Measurements from ENCODE around the gene GPR78.

GPR78 gene

DNA sequence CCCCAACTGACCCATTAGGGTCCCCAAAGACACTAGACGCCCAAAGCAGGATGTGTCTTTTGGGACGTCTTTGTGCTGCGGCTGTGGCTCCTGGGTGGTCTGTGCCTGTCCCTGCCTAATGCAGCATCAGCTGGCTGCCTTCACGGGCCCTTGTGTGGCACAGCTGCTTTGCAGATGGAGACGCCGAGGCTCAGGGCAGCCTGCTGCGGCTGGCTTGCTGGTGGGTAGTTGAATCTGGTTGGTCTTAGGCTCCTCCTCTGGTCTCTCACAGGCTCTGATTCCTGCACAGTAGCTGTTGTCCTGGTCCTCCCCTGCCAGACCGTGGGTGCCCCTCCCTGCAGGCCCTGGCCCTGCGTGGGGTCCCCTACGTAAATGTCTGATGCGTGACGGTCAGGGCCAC is 20.5 kb downstream of the GPR78 start:
- Histone ChIP-seq H4K20me1 (ENCODE audit: insufficient read depth, low read length) (no peaks in the 10 kb centered on the region), H3K4me3 (ENCODE audit: low read length) (no peak overlapping the region), H3K9me3 (ENCODE audit: insufficient read depth, low read length) (no peaks in the 10 kb centered on the region), H3K27me3 (ENCODE audit: low read depth, low read length) (no peaks in the 10 kb centered on the region), H3K4me1 (ENCODE audit: low read length) (no peaks in the 10 kb centered on the region), H2AFZ (ENCODE audit: low read depth, low read length) (no peak overlapping the region), H3K36me3 (replicated peaks; ENCODE audit: low read depth, low read length) (no peaks in the 10 kb centered on the region), H3K9ac (ENCODE audit: low read length) (no peak overlapping the region), H3K27ac (ENCODE audit: low read length) (no peak overlapping the region), H3K79me2 (ENCODE audit: low read length) (no peaks in the 10 kb centered on the region), H3K4me2 (ENCODE audit: low read length) (no peak overlapping the region)
- TF ChIP-seq, protein P1, sequence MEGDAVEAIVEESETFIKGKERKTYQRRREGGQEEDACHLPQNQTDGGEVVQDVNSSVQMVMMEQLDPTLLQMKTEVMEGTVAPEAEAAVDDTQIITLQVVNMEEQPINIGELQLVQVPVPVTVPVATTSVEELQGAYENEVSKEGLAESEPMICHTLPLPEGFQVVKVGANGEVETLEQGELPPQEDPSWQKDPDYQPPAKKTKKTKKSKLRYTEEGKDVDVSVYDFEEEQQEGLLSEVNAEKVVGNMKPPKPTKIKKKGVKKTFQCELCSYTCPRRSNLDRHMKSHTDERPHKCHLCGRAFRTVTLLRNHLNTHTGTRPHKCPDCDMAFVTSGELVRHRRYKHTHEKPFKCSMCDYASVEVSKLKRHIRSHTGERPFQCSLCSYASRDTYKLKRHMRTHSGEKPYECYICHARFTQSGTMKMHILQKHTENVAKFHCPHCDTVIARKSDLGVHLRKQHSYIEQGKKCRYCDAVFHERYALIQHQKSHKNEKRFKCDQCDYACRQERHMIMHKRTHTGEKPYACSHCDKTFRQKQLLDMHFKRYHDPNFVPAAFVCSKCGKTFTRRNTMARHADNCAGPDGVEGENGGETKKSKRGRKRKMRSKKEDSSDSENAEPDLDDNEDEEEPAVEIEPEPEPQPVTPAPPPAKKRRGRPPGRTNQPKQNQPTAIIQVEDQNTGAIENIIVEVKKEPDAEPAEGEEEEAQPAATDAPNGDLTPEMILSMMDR (IDR thresholded peaks at IDR 0.05; ENCODE audit: low read depth, low read length): no peak
- TF ChIP-seq EZH2phosphoT487 (IDR thresholded peaks at IDR 0.05; ENCODE audit: low read depth): no peak

DNA sequence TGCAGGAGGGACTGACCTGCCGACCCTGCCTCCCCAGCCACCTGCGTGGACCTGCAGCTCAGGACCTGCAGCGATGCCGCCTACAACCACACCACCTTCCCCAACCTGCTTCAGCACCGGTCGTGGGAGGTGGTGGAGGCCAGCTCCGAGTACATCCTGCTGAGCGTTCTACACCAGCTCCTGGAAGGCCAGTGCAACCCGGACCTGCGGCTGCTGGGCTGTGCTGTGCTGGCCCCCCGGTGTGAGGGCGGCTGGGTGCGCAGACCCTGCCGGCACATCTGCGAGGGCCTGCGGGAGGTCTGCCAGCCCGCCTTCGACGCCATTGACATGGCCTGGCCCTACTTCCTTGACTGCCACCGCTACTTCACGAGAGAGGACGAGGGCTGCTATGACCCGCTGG is 20.9 kb downstream of the GPR78 start:
- Histone ChIP-seq H3K9me3 (ENCODE audit: insufficient read depth, low read length) (no peaks in the 10 kb centered on the region), H3K27me3 (ENCODE audit: low read depth, low read length) (no peaks in the 10 kb centered on the region), H3K27ac (ENCODE audit: low read length) (no peak overlapping the region), H3K36me3 (replicated peaks; ENCODE audit: low read depth, low read length) (no peaks in the 10 kb centered on the region), H3K79me2 (ENCODE audit: low read length) (no peaks in the 10 kb centered on the region), H3K4me1 (ENCODE audit: low read length) (no peaks in the 10 kb centered on the region), H3K9ac (ENCODE audit: low read length) (no peak overlapping the region), H4K20me1 (ENCODE audit: insufficient read depth, low read length) (no peaks in the 10 kb centered on the region), H2AFZ (ENCODE audit: low read depth, low read length) (no peak overlapping the region), H3K4me3 (ENCODE audit: low read length) (no peak overlapping the region), H3K4me2 (ENCODE audit: low read length) (no peak overlapping the region)
- TF ChIP-seq, protein P1 (IDR thresholded peaks at IDR 0.05; ENCODE audit: low read depth, low read length): no peak
- no peak for TF ChIP-seq EZH2phosphoT487 (IDR thresholded peaks at IDR 0.05; ENCODE audit: low read depth)

DNA sequence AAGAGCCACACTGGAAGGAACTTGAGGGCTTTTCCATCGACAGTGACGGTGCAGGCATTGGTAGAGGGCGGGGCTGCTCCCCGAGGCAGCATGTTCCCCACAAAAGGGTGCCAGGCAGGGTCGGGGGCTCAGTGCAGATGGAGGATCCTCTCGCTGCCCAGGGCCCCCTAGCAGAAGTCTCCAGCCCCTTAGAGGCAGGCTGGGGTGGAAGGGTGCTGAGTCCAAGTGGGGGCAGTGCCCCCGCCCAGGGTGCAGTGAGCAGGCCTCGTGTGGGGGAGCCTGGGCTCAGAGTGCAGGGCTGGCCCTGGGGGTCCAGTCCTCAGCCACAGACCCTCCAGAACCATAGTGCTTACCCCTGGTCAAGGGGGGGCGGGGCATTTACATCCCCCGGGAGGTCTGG is 21.4 kb downstream of the GPR78 start:
- Histone ChIP-seq H3K4me3 (ENCODE audit: low read length) (no peak overlapping the region), H2AFZ (ENCODE audit: low read depth, low read length) (no peak overlapping the region), H3K79me2 (ENCODE audit: low read length) (no peaks in the 10 kb centered on the region), H3K27me3 (ENCODE audit: low read depth, low read length) (no peaks in the 10 kb centered on the region), H3K9ac (ENCODE audit: low read length) (no peak overlapping the region), H3K9me3 (ENCODE audit: insufficient read depth, low read length) (no peaks in the 10 kb centered on the region), H3K36me3 (replicated peaks; ENCODE audit: low read depth, low read length) (no peaks in the 10 kb centered on the region), H3K4me1 (ENCODE audit: low read length) (no peaks in the 10 kb centered on the region), H3K4me2 (ENCODE audit: low read length) (no peak overlapping the region), H4K20me1 (ENCODE audit: insufficient read depth, low read length) (no peaks in the 10 kb centered on the region), H3K27ac (ENCODE audit: low read length) (no peak overlapping the region)
- no peak for TF ChIP-seq EZH2phosphoT487 (IDR thresholded peaks at IDR 0.05; ENCODE audit: low read depth)
- TF ChIP-seq, protein P1 (IDR thresholded peaks at IDR 0.05; ENCODE audit: low read depth, low read length): no peak

DNA sequence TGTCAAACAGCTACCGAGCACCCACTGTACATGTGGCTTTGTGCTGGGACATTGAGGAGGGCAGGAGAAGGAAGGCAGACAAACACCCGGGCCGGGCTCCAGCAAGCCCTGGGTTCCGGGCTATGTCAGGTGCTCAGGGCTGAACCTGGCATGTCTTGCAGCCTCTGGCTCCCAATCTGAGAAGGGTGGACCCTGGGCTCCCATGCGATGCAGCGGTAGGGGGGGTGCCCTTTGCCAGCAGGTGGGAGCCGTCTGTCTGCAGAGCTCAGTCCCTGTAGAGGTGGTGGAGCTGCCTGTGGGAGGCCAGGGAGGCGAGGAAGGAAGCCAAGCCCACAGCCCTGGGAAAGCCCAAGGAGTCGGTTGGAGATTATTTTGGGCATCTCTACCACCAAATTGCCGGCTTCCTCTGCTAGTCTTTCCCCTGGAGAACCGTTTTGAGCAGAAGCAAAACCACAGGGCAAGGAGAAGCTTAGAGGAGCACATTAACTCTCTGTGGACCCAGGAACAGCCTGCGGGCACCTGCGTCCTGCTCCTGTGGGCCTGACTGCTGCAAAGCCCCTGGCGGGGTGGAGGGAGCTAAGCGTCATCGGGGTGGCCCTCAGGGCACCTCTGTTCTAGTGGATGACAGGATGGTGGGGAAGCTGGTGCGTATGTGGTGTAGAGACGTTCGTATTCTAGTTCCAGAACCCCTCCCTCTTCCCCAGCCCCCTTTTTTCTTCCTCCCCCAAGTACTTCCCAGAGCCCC is 22.7 kb downstream of the GPR78 start:
- Histone ChIP-seq H3K36me3 (replicated peaks; ENCODE audit: low read depth, low read length) (no peaks in the 10 kb centered on the region), H4K20me1 (ENCODE audit: insufficient read depth, low read length) (no peaks in the 10 kb centered on the region), H3K27me3 (ENCODE audit: low read depth, low read length) (no peaks in the 10 kb centered on the region), H3K4me3 (ENCODE audit: low read length) (no peak overlapping the region), H3K9me3 (ENCODE audit: insufficient read depth, low read length) (no peaks in the 10 kb centered on the region), H3K27ac (ENCODE audit: low read length) (no peak overlapping the region), H2AFZ (ENCODE audit: low read depth, low read length) (no peak overlapping the region), H3K4me2 (ENCODE audit: low read length) (no peak overlapping the region), H3K79me2 (ENCODE audit: low read length) (no peaks in the 10 kb centered on the region), H3K4me1 (ENCODE audit: low read length) (peaks cover 3% of the 10 kb centered on the region; the same call in 1 of the 2 replicates), H3K9ac (ENCODE audit: low read length) (no peak overlapping the region)
- TF ChIP-seq, protein P1 (IDR thresholded peaks at IDR 0.05; ENCODE audit: low read depth, low read length): no peak
- TF ChIP-seq EZH2phosphoT487 (IDR thresholded peaks at IDR 0.05; ENCODE audit: low read depth): no peak
